ENCODE measurements around the gene PSMD11.

- TF ChIP-seq CTCF (optimal IDR thresholded peaks at IDR 0.05 in 1 of 3, IDR thresholded peaks at IDR 0.05 in 1 of 3, conservative IDR thresholded peaks at IDR 0.05 in 1 of 3; ENCODE audit: extremely low read depth in 1 of 3, insufficient read depth in 2 of 3, low read length in 3 of 3) (no peak), EZH2 (IDR thresholded peaks at IDR 0.05; ENCODE audit: low read length) (no peak)
Measured at GRCh38 chr17:32441886-32442285, 2.4 kb upstream of the PSMD11 start.
